NCI-H1092 treated with DMSO at 0.1 percent for 48 hours (cell line): ENCODE results near the gene RIOK3.
"Not testable (repeated sequence)": the region's sequence is repeated elsewhere in the genome, so short reads cannot be mapped to it uniquely, and the experiment has no call there.

Source experiments
- DNase-seq: peaks from one replicate; lab custom pipeline; 2025; lab: John Stamatoyannopoulos, UW

Gene RIOK3

DNA sequence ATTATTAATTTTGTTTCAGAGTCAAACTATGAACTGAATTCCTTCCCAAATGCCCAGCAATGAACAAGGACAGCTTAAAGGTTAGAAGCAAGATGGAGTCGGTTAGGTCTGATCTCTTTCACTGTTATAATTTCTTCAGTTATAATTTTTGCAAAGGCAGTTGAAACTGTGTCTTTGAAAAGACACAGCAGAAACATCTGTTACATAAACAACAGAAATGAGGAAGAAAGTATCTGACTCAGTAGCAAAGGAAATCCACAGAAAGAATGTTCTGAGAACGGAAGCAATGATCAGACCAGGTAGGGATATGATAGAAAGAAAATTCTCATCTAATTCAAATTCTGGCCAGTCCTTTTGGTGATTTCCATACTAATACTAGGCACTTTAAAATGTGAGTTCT, 45.0 kb downstream of the RIOK3 start:
- no peak for DNase-seq

DNA sequence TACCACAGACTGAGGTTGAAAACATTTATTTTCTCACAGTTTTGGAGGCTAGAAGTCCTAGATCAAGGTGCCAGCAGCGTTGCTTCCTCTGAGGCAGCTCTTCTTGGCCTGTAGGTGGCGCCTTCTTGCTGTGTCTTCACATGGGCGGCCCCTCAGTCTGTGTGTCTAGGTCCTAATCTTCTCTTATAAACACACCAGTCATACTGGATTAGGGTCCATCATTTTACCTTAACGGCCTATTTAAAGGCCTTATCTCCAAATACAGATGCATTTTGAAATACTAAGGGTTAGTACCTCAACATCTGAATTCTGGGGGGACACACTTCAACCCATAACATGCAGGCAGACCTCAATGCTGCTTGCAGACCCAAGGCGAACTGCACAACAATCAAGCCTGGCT, 45.8 kb downstream of the RIOK3 start:
- DNase-seq, result peak; percentile 52

DNA sequence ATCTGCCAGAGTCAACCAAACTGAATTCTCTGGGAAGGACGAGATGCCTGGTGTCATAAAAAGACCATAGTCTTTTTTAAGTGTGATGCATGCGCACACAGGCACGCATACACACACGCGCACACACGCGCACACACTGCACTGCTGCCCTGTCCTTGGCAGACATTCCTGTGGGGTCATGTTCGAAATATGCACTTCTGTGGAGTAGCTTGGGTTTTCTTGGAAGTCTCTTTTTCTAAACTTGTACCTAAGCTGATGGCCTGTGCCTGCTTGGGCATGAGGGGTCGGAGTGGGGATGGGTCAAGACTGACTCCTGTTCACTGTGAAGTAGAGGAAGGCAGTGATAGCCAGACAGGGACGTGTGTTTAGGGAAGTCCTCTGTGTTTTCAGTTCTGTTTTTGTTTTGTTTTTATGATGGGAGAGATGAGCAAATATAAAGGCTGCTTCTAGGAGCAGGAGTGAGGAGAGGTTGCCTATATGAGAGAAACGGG, 46.2 kb downstream of the RIOK3 start:
- DNase-seq, result no peak

DNA sequence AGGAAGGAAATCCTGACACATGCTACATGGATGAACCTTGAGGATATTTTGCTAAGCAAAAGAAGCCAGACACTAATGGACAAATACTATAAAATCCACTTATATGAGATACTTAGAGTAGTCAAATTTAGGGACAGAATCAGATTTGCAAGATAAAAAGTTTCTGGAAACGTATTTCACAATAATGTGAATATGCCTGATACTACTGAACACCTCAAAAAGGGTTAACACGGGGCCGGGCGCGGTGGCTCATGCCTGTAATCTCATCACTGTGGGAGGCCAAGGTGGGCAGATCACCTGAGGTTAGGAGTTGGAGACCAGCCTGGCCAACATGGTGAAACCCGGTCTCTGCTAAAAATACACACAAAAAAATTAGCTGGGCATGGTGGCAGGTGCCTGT, 48.5 kb downstream of the RIOK3 start:
- no peak for DNase-seq

DNA sequence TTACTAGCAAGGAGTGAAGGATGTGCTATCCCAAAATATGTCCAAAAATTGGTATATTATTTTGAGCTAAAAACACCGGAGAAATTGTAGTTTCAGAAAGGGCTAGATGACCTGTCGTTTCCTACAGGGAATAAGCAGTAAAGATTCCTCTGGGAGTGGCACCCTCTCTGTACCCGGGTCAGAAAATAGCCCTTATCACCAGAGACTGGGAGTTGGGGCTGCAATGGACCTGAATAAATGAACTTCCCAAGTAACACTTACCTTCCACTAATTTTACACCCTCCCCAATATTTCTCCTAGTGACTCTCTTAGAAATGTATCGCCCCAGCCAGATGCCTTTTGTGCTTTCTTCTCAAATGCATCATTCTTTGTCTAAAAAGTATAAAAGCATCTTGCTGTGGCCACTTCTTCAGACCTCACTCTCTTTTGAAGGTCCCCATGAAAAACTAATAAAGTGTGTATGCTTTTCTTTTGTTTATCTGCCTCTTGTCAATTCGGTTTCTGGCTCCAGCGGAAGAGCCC, 49.5 kb downstream of the RIOK3 start:
- peak; percentile 66 for DNase-seq

DNA sequence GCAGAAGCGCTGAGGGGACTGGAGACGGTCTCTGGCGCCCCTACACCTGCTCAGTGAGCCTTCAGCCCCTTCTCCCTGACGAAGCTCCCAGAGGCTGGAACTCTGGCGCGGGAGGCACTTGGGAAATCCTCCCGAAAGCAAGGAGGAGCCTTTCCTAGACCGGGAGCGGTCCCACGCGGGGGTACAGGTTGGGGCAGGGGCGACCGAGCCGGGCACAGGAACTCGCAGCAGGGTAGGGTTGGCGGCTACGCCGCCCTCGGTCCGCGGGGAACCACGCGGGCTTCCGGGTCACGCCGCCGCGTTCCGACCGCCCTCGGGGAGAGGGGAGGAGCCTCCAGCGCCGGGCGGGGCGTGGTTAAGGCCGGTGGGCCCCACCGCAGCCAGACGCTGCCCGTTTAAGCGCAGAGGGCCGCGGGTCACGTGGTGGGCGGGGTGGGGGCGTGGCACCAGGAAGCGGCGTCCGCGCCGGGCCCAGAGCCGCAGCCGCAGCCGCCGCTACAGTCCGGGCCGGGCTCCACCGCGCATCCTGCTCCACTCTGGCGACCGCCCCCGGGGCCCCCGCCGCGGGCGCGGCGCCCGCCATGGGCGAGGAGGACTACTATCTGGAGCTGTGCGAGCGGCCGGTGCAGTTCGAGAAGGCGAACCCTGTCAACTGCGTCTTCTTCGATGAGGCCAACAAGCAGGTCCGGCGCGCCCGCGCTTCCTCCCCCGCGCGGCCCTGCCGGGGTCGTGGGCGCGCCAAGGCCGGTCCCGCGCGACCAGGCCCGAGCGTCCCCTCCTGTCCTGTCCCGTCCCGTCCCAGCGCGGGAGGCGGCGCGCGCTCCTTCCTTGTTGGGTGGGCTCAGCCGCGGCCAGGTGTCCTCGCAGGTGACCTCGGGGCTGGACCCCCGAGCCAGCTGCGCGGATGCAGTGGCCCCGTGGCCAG, 50.2 kb downstream of the RIOK3 start, which contains the start of gene RMC1:
Gene RMC1 (plus strand): TSS at position 474 of the 925 bp plus-strand sequence. CDS start 108 bp downstream, at position 582.
- peak; percentile 91 for DNase-seq

DNA sequence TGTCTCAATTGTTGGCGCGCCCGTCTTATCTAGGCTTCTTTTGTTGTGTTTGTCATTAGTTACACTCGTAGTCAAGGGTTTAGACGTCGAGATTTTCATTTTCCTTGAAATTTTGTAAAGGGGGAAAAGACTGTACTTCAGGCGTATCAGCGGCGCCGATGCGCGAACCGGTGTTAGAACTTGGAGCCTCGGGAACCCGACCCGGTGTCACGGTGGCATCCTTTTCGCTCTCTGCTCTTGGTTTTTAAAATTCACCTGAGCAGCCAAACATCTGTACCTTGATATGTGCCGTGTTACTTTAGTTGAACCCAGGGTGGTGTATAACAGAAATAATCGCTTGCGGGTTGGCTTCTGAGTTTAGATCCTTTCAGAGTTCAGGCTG, 50.9 kb downstream of the RIOK3 start:
- DNase-seq, result no peak

DNA sequence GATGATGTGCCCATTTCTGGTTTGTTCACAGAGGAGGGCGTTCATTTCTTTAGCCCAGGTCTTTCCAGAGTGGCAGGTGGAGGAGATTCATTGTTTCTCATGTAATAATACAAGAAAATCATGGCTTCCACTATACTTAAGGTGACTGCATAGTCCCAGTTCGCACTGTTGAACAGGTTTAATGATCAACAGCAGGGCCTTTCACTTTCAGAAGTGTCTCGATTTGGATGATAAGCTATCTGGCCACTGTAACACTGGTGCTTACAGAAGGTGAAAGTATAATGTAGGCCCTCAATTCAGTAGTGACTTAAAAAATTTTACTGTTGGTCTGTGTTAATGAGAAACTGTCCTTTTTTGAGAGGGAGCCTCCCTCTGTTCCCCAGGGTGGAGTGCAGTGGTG, 51.6 kb downstream of the RIOK3 start:
- DNase-seq, result no peak

DNA sequence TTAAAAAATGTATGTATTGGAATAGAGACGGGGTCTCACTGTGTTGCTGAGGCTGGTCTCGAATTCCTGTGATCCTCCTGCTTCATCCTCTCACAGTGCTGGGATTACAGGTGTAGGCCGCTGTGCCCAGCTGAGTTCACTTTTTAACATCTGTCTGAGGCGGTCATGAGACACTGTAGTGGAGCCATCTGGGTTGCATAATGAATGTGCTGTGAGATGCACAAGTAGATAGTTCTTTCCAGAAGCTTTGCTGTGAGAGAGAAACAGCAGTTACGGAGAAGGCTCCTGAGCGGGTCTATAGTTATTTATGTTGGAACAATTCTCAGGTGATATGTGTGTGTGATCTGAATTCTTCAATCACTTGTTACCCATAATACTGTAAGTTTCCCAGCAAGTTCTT, 53.3 kb downstream of the RIOK3 start:
- no peak for DNase-seq

DNA sequence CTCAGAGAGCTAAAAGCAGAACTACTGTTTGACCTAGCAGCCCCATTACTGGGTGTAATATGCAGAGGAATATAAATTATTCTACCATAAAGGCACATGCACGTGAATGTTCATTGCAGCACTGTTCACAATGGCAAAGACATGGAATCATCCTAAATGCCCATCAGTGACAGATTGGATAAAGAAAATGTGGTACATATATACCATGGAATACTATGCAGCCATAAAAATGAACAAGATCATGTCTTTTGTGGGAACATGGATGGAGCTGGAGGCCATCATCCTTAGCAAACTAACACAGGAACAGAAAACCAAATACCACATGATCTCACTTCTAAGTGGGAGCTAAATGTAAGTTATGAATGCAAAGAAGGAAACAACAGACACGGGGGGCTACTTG, 57.8 kb downstream of the RIOK3 start:
- DNase-seq, result not testable (repeated sequence)

DNA sequence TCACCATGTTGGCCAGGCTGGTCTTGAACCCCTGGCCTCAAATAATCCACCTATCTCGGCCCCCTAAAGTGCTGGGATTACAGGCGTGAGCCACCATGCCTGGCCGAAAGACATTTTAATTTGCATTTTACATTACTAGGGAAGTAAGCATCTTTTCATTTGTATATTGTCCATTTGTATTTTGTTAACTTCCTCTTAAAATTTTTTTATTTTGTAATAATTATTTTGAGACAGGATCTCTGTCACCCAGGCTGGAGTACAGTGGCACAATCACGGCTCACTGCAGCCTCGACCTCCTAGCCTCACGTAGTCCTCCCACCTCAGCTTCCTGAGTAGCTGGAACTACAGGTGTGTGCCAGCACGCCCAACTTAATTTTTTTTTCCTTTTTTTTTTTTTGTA, 59.1 kb downstream of the RIOK3 start:
- not testable (repeated sequence) for DNase-seq

DNA sequence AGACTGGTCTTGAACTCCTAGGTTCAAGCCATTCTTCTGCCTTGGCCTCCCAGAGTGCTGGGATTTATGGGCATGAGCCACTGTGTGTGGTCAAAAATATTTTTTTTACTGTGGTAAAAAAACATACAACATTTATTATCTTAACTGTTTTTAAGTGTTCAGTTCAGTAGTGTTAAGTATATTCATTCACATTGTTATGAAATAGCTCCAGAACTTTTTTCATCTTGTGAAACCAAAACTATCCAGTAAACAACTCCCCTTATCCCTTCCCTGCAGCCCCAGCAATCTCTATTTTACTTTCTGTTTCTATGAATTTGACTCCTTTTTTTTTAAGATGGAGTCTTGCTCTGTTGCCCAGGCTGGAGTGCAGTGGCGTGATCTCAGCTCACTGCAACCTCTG, 59.6 kb downstream of the RIOK3 start:
- DNase-seq, result no peak

DNA sequence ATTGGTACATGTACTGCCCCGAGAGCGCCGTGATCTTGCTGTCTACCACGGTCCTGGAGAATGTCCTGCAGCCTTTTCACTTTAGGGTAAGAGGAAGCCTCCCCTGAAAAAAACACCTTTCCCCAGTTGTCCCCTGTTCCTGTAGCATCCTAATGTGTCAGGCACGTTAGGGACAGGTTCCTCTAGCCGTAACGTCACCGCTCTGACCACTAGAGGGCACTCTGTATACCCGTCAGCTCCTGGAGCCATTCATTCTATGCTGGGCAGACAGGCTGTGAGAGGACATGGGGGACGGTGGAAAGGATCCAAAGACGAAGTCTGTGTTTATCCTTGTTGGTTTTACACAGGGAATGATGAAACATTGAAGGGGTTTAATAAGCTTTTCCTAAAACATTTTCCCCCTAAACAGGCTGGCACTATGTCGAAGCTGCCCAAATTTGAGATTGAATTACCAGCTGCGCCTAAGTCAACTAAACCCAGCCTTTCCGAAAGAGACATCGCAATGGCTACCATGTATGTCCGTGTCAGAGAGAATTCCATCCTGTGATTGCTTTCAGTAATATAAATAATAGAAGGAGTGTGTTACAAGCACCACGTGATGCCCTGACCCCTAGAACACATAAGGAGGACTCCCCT, 62.9 kb downstream of the RIOK3 start:
- peak; percentile 87 for DNase-seq

DNA sequence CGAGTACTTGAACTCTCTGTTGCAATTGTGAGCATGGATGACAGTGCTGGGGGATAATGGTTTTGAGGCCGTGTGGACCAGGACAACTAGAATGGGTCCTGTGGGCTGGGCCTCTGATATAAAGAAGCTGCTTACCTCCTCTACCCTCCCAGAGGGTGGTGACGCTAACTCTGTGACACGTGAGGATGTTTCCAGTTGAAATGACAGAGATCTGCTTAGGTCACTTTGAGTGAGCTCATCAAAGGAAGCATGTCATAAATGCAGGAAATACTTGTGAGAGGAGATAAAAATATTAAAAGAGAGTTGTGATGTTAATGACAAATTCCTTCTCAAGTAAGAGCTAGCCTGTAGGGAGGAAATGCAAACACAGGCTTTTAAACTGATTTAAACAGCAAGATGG, 66.6 kb downstream of the RIOK3 start:
- DNase-seq, result no peak

DNA sequence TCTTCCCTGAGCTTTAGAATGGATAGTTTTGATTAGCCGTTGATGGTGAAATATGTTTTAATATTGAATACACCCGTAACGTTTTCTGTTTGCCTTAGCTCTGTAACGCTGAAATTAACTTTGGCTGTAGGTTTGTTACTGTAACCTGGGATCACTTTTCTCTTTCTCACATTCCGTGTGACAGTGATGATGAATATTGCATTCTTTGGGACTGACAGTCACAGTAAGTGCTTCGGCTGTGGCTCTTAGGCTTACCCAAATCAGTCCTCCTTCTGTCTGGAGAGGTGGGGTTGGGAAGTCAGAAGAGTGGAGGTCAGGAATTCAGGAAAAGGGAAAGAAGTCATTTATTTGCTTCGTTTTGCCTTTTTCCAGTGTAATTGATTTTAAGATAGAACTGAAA, 68.2 kb downstream of the RIOK3 start:
- no peak for DNase-seq

DNA sequence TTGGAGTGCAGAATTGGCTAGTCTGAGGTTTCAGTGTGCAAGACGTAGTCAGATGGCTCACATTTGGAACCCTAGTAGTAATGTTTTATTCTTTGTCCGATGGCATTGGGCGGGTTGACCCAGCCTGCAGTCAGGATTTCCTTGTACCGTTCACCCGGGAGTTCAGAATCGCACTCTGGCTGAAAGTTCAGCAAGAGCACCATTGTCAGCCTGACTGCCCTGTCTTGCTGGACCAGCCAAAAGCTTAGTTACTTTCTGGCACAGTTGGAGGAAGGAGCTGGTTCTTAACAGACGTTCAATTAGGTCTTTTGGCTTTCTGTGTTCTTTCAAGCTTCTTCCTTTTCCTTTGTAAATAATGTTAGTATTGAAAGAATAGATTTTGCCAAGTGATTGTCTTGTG, 68.8 kb downstream of the RIOK3 start:
- no peak for DNase-seq

DNA sequence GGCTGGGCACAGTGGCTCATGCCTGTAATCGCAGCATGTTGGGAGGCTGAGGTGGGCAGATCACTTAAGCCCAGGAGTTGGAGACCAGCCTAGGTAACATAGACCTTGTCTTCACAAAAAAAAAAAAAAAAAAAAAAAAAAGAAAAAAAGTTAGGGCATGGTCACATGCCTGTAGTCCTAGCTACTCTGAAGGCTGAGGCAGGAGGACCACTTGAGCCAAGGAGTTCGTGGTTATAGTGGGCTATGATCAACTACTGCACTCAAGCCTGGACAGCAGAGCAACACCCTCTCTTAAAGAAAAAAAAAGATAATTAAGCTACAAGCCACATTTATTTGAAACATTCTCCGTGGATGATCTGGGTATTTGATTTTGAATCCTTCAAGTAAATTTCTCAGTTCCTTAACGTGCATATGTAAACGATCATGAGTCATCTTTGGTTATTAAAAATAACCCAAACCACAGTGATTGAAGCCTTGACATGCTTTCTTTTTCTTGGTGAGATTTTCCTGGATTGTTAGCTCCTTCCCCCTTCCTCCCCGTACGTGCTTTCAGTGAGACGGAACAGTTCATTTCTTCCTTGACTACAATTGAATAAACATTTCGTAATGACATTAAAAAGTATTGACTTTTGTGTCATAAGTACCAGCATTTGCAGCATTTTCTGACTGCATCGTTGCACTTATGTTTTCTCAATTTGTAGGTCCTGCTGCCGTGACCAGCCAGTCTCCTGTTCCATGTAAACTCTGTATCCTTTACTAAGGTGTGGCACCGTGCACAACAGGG, 70.5 kb downstream of the RIOK3 start:
- no peak for DNase-seq

DNA sequence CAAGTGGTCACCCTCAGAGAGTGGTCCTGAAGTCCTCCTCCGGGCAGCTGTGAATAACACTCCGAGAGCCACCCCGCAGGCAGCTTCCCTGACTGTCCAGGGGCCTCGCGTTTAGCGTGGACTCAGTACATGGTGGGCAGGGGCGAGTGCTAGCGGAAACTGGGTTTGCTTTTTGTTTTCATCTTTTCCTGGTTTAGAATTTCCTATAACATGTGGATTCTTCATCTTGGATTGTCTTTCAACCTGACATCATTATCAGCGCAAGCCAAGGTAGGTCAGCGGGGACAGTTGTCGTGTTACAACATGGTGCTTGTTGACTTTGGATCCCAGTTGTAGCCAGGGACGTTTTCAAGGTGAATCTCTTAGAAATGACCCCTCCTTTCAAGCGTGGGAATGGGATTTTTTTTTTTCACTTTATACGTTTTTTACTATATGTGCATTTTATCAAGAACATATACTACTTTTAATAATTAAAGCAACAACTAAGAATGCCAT, 71.2 kb downstream of the RIOK3 start:
- DNase-seq, result no peak

DNA sequence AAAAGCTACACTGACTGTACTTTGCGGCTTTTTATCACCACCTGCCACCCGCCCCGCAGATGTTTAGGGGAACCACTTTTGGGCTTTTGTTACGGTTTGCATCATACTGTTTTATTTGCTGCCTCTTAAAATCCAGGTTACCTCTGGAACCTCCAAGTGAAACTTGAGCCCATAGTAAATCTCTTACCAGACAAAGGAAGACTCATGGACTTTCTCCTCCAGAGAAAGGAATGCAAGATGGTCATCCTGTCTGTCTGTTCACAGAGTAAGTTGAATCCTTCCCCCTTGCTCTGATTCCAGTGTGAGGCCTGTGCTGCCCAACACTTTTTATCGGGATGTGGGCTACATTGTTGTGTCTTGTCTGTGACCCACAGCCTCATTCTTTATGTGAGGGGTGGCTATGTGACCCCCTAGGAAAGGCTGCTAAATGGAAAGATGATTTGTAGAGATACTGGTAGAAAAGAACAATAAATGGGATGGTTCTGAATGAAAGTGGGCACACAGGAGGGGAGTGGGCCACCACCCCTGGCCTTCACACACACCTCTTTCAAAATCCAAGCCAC, 73.5 kb downstream of the RIOK3 start:
- no peak for DNase-seq

DNA sequence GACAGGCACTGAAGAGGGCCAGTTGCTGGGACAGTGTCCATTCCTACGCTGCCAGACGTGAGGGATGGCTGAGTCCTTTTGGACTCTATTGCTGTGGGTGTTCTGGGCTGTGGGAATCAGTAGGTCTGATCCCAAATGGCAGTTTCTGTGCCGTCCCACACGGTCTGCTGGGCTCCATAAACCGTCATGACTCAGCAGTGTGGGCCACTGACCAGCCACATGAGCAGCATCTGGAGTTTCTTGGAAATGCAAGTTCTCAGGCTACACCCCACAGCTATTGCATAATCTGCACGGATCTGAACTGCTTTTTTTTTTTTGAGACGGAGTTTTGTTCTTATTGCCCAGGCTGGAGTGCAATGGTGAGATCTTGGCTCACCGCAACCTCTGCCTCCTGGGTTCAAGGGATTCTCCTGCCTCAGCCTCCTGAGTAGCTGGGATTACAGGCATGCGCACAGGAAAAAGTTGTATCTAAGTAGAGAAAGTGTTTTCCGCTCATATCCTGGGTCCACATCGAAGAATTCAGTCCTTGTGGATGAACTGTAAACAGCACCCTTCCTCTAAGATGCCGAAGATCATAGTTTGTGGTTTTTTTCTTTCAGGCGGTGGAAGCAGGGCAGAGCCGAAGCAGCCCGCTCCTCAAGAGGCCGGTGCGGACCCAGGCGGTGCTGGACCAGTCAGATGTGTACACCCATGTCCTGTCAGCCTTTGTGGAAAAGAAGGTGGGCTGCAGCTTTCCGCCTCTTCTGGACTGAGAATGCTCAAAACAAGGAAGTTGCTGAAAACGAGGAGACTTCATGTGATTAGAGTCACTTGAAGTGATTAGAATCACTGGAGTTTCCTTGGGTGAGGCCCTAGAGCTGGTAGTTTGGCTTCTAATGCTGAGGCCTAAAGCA, 75.7 kb downstream of the RIOK3 start:
- no peak for DNase-seq

DNA sequence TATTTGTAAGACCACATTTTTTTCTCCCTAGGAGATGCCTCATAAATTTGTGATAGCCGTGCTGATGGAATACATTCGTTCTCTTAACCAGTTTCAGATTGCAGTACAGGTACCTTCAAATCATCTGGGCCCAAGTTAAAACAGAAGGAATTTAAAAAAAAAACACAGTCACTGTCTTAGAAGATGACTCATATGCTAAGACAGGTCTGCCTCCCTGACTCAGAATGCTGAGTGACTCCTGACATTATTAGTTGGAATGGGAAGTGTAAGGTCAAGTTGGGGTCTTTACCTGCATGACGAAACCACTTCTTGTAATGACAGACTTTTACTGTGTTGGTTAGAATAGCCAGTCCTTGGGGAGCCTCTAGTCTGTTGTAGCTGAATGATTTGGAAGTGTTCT, 76.5 kb downstream of the RIOK3 start:
- no peak for DNase-seq
